Measurements from ENCODE around the gene NSMCE4A. TPM values are rescaled to one million over a fixed set of nuclear protein-coding genes. Genes with fewer than 3 reads are reported as not detected.

Gene NSMCE4A
- total RNA-seq, 3 donors from 2014 or later (not counting 1 experiment from before 2014, with no cell fraction given) = 47.8 to 60.3 (median 47.9) TPM

DNA sequence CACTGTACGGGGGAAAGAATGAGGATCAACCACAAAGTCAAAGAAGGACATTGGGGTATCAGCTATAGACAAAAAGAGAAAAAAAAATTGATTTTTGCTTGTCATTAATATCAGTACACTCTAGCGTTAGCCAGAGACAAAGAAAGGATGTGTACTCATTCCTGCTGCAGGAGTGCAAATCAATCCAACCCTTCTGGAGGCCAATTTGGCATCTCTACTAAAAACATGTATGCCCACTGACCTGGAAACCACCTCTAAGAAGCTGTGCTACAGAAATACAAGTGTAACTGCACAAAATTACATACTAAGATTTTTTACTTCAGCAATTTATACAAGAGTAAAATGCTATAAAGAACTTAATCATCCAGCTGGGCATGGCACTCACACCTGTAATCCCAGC is 13.6 kb downstream of the NSMCE4A start:
- Histone ChIP-seq H3K4me1 (ENCODE audit: control insufficient read depth, insufficient read depth, low read length) (no peaks in the 10 kb centered on the region), H3K4me3 (ENCODE audit: low read length) (no peak overlapping the region), H3K27ac (ENCODE audit: low read length) (no peak overlapping the region), H3K36me3 (ENCODE audit: control insufficient read depth, insufficient read depth, low read length) (peaks cover 36% of the 10 kb centered on the region), H3K27me3 (ENCODE audit: control insufficient read depth, insufficient read depth, low read length) (no peaks in the 10 kb centered on the region), H3K9me3 (ENCODE audit: control insufficient read depth, insufficient read depth, low read length) (no peaks in the 10 kb centered on the region)
- Mint-ChIP-seq H3K27me3 (ENCODE audit: low read depth in 2 of 2) (no peaks in the 10 kb centered on the region), H3K9me3 (no peaks in the 10 kb centered on the region), H3K36me3 (peaks cover 6% of the 10 kb centered on the region), H3K4me3 (no peak overlapping the region), H3K4me1 (no peaks in the 10 kb centered on the region), H3K27ac (no peak overlapping the region)
- no peak for ATAC-seq
- TF ChIP-seq, protein P1, sequence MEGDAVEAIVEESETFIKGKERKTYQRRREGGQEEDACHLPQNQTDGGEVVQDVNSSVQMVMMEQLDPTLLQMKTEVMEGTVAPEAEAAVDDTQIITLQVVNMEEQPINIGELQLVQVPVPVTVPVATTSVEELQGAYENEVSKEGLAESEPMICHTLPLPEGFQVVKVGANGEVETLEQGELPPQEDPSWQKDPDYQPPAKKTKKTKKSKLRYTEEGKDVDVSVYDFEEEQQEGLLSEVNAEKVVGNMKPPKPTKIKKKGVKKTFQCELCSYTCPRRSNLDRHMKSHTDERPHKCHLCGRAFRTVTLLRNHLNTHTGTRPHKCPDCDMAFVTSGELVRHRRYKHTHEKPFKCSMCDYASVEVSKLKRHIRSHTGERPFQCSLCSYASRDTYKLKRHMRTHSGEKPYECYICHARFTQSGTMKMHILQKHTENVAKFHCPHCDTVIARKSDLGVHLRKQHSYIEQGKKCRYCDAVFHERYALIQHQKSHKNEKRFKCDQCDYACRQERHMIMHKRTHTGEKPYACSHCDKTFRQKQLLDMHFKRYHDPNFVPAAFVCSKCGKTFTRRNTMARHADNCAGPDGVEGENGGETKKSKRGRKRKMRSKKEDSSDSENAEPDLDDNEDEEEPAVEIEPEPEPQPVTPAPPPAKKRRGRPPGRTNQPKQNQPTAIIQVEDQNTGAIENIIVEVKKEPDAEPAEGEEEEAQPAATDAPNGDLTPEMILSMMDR (IDR thresholded peaks at IDR 0.05) = no peak
- intact Hi-C loops (cut with micrococcal nuclease) = no loop called here
- no peak for DNase-seq
- 100% methylated on average over 2 of the region's 2 CpGs for WGBS (ENCODE audit: insufficient coverage)

DNA sequence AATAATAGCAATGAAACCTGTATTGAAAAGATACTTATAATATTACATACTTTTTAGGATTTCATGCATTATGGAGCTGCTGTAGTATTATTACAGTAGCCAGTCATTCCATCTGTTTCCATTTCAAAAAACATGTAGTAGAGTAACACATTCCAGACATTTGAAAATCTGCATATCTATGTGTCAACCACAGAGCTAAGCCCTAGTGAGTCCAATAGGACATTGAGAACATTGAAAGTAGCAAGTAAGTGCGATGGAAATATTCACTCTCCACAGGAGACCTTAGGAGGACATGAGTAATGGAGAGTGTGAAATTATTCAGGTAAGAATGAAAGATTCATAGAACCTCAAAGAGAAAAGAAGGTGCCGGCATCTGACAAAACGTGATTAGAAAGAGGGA is 15.3 kb downstream of the NSMCE4A start:
- Histone ChIP-seq H3K4me3 (ENCODE audit: low read length) (no peak overlapping the region), H3K27ac (ENCODE audit: low read length) (no peak overlapping the region), H3K36me3 (ENCODE audit: control insufficient read depth, insufficient read depth, low read length) (peaks cover 23% of the 10 kb centered on the region), H3K27me3 (ENCODE audit: control insufficient read depth, insufficient read depth, low read length) (no peaks in the 10 kb centered on the region), H3K9me3 (ENCODE audit: control insufficient read depth, insufficient read depth, low read length) (no peaks in the 10 kb centered on the region), H3K4me1 (ENCODE audit: control insufficient read depth, insufficient read depth, low read length) (no peaks in the 10 kb centered on the region)
- H3K27ac Mint-ChIP-seq = no peak overlapping the region
- no peaks in the 10 kb centered on the region for H3K4me1 Mint-ChIP-seq
- TF ChIP-seq, protein P1 (IDR thresholded peaks at IDR 0.05) = no peak
- H3K4me3 Mint-ChIP-seq = no peak overlapping the region
- H3K27me3 Mint-ChIP-seq (ENCODE audit: low read depth in 2 of 2) = no peaks in the 10 kb centered on the region
- WGBS (ENCODE audit: insufficient coverage) = 88% methylated on average over 1 of the region's 3 CpGs
- DNase-seq (no peak), ATAC-seq (no peak)
- no peaks in the 10 kb centered on the region for H3K36me3 Mint-ChIP-seq
- H3K9me3 Mint-ChIP-seq = no peaks in the 10 kb centered on the region
- intact Hi-C loops (cut with micrococcal nuclease) = no loop called here

DNA sequence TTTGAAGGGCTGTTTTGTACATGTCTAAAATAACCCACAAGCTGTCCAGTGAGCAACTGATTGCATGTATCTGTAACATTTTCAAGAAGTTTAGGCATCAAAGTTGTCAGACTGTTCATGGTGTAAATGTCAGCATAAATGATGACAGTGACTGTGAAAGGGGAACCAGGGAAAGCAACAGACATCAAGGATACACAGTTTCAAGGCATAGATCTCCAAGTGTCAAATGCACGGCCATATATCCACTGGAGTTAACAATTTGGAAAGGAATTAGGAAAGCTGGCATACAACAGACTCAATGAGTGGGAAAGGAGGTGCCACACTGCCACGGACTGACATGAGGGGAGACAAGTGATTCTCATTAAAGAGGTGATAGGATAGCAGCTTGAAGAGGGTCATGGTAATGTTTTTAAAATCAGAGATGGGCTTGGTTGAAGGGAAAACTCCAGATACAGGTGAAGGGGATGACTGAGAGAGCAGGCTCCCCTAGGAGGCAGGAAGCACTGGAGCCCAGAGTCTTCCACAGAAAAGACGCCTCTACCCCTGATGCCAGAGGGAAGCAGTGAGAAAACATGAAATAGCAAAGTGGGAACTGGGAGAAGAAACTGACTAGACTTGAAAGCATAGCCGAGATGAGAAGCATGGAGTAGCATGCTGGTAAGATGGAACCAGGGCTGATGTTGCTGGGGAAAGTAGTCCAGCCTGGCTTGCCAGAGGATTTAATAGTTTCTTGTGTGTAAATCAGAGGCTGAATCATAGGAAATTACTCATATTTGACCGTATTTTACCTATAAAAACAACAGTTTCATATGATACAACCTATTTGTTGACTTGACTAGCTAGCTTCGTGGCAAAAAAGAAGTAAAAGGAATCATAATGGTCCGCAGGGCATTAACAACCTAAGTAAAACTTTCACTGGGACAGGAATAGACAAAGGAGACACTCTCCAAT is 18.6 kb downstream of the NSMCE4A start:
- Mint-ChIP-seq H3K4me3 (no peak overlapping the region), H3K4me1 (no peaks in the 10 kb centered on the region), H3K27ac (no peak overlapping the region), H3K27me3 (ENCODE audit: low read depth in 2 of 2) (no peaks in the 10 kb centered on the region), H3K36me3 (no peaks in the 10 kb centered on the region), H3K9me3 (no peaks in the 10 kb centered on the region)
- DNase-seq = no peak
- intact Hi-C loops (cut with micrococcal nuclease) = no loop called here
- no peaks in the 10 kb centered on the region for H3K9me3 ChIP-seq (ENCODE audit: control insufficient read depth, insufficient read depth, low read length)
- no peak overlapping the region for H3K4me3 ChIP-seq (ENCODE audit: low read length)
- no peaks in the 10 kb centered on the region for H3K4me1 ChIP-seq (ENCODE audit: control insufficient read depth, insufficient read depth, low read length)
- no peaks in the 10 kb centered on the region for H3K27me3 ChIP-seq (ENCODE audit: control insufficient read depth, insufficient read depth, low read length)
- H3K27ac ChIP-seq (ENCODE audit: low read length) = no peak overlapping the region
- H3K36me3 ChIP-seq (ENCODE audit: control insufficient read depth, insufficient read depth, low read length) = peaks cover 18% of the 10 kb centered on the region
- 90% methylated on average over 7 of the region's 7 CpGs for WGBS (ENCODE audit: insufficient coverage)
- TF ChIP-seq, protein P1 (IDR thresholded peaks at IDR 0.05) = no peak
- ATAC-seq = no peak

Data from natural killer cell (primary cell).